Astrocyte of the cerebellum (primary cell): ENCODE data around the gene HSPBP1.
"Not testable (repeated sequence)": the region's sequence is repeated elsewhere in the genome, so short reads cannot be mapped to it uniquely, and the experiment has no call there.

Experiments used
- DNase-seq: peaks from one replicate; pipeline ENCODE4 v3.0.0-alpha.2; 2011; ENCODE audit warnings: low read depth
- H3K4me3 ChIP-seq: 2 replicates; pipeline ENCODE4 v1.5.1; 2011; ENCODE audit warnings: mild to moderate bottlenecking, low read depth, low read length, moderate library complexity
- in situ Hi-C: cut with HindIII; loops from 2 replicates; pipeline ENCODE4 v1.10.0; 2017; ENCODE audit warnings: low sequenced_read_pairs
- TF ChIP-seq, protein P1 (sequence below): IDR thresholded peaks from 2 replicates; pipeline ENCODE4 v1.5.1; 2012; ENCODE audit warnings: low read length, low read depth, moderate library complexity, mild to moderate bottlenecking; ENCODE audit errors: missing control alignments

HSPBP1 gene, protein sequence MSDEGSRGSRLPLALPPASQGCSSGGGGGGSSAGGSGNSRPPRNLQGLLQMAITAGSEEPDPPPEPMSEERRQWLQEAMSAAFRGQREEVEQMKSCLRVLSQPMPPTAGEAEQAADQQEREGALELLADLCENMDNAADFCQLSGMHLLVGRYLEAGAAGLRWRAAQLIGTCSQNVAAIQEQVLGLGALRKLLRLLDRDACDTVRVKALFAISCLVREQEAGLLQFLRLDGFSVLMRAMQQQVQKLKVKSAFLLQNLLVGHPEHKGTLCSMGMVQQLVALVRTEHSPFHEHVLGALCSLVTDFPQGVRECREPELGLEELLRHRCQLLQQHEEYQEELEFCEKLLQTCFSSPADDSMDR

DNA sequence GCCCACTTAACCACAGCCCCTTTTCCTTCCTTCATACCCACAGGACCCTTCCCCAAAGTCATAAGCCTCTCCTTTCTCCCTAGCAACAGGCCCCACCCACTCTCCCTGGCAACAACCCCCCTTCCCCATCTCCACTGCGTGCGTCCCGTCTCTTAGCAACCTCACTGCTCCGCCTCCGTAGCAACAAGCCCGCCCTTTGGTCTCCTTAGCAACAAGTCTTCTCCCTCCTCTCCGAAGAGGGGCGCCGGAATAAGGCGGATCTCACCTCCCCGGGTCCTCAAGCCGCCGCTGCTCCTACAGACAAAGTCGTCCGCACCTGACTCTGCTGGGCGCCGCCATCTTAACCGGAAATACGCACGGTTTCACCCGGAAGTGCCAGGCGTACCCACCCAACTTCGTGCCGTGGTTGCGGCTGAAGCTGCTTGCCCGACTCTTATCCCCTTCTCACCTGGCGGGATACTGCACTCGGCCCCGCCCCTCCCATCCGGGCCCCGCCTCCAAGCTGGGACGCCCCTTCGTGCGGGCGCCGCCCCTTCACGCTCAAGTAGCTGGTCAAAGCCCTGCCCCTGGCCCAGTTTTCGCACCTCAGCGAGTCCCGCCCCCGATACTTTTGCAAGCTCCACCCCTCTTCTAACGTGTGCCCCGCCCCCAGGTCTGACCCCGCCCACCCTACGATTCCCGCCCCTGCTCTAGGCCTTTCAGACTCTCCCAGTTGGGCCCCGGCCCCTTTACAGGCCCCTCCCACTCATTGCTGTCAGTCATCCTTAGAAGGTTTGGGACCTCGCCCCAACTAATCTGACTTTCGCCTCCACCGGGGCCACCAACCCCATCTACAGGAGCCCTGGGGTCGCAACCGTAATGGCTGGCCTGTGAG lies at the start of gene HSPBP1:
TSS of gene HSPBP1 (minus strand) at position 341 of the 874 bp plus-strand sequence. CDS start 502 bp downstream, outside the sequence.
- DNase-seq: peak; percentile 88
- in situ Hi-C loops: no loop called here
- TF ChIP-seq, protein P1, sequence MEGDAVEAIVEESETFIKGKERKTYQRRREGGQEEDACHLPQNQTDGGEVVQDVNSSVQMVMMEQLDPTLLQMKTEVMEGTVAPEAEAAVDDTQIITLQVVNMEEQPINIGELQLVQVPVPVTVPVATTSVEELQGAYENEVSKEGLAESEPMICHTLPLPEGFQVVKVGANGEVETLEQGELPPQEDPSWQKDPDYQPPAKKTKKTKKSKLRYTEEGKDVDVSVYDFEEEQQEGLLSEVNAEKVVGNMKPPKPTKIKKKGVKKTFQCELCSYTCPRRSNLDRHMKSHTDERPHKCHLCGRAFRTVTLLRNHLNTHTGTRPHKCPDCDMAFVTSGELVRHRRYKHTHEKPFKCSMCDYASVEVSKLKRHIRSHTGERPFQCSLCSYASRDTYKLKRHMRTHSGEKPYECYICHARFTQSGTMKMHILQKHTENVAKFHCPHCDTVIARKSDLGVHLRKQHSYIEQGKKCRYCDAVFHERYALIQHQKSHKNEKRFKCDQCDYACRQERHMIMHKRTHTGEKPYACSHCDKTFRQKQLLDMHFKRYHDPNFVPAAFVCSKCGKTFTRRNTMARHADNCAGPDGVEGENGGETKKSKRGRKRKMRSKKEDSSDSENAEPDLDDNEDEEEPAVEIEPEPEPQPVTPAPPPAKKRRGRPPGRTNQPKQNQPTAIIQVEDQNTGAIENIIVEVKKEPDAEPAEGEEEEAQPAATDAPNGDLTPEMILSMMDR: no peak
- H3K4me3 ChIP-seq: peak within 1 kb of the TSS; percentile 82

DNA sequence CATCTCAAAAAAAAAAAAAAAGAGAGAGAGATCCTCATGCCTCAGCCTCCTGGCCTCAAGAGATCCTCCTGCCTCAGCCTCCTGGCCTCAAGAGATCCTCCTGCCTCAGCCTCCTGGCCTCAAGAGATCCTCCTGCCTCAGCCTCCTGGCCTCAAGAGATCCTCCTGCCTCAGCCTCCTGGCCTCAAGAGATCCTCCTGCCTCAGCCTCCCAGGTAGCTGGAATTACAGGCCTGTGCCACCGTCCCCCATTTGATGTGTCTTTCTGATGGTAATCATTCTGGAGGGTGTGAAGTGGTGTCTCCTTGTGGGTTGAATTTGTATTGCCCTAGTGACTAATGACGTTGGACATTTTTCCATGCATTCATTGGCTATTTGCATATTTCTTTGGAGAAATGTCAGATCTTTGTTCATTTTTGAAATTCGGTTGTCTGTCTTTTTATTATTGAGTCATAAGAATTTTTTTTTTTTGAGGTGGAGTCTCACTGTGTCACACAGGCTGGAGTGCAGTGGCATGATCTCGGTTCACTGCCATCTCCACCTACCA lies 48.9 kb upstream of the HSPBP1 start:
- H3K4me3 ChIP-seq, DNase-seq, in situ Hi-C loops: not testable (repeated sequence)

DNA sequence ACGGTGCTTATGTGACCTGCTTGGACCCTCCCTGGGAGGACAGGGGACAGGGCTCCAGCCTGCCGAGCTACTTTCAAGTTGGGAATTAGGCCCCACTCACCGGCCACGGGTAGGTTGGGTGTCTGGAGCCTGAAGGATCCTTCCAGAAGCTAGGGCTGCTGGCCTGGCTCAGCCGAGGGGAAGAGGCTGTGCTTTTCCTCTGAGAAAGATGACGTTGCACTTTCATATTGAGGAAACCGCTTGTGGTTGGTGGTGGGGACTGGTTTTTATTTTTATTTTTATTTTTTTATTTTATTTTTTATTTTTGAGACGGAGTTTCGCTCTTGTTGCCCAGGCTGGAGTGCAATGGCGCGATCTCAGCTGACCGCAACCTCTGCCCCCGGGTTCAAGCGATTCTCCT lies 45.3 kb upstream of the HSPBP1 start, which contains the start of gene TMEM150B:
TSS of gene TMEM150B (minus strand) at position 170 of the 400 bp plus-strand sequence. CDS start 4,305 bp downstream, outside the sequence.
- DNase-seq: no peak
- no peak within 1 kb of the TSS for H3K4me3 ChIP-seq
- TF ChIP-seq, protein P1: no peak
- in situ Hi-C loops: no loop called here

DNA sequence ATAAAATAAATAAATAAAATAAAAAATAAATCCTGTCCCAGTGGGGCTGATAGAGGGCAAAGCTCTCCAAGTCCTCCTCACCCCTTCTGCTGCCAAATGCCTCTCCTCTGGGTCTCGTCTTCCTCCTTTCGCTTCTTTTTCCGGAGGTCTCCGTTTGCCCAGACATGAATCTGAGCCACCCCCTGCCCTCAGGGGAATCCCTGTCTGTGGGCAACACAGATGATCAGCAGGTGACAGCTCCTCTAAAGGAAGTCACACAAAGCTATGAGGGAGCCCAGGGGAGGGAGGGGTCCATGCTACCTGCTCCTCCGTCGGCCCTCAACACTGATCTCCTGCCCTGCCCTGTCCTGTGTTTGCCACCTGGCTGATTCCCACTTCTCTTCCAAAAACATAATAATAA lies 44.8 kb upstream of the HSPBP1 start:
- H3K4me3 ChIP-seq: no peak overlapping the region
- TF ChIP-seq, protein P1: no peak
- DNase-seq: no peak
- in situ Hi-C loops: no loop called here

DNA sequence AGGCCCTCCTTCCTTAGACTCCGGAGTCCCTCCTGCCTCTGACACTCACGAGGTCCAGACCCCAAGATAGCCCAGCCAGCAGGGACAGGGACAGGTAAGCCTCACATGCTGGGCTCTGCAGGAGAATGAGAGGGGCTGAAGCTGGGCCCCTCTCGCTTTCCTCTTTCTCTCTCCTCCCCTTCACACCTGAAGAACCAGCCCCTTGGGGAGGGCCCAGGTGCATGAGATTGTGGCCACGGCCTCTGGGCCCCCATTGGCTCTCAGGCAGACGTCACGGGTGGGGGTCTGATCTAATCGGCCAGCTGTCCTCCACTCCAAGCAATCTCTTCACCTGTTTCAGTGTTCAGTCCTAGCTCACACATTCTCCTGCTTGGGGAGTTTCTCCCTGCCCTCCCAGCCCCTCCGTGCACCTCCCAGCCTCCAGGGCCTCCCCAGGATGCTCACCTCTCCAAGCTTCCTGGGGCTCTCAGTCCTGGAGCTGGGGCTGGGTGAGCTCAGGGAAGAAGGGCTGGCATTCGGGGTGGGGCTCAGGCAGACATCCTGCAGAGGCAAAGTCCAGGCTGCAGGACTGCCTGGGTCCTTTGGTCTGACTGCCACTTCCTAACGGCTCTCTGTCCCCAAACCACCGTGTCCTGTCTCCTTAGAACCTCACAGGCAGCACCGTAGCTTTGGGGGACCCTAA lies 42.4 kb upstream of the HSPBP1 start:
- H3K4me3 ChIP-seq: no peak overlapping the region
- DNase-seq: no peak
- in situ Hi-C loops: no loop called here
- TF ChIP-seq, protein P1: no peak

DNA sequence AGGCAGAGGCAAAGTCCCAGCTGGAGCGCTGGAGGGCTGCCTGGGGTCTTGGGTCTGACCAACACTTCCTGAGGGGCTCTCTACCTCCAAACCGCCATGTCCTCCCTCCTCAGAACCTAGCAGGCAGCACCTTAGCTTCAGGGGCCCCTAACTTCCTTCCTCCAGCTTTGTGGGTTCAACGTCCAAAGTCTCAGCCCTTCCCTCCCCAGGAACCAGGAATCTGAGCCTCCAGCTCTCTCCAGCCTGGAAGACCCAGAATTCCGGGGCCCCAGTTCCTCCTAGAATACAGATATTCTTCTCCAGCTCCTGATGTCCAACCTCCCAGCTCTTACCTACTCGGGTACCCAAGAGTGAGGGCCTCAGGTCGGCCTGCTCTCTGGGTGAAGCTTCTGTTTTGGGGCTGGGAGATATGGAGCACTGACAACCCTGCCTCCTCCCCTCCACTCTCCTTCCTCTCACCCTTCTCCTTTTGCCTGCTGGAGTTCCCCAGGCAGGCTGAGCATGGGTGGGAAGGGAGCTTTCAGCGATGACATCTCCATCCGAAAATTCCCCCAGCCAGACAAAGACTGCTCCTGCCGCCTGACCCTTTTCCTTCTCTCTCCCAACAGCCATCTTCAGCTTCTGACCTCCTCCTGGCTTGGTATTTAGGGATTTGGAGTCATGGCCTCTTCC lies 41.7 kb upstream of the HSPBP1 start:
- in situ Hi-C loops: no loop called here
- H3K4me3 ChIP-seq: no peak overlapping the region
- DNase-seq: no peak
- TF ChIP-seq, protein P1: no peak
